Activated CD4-positive, CD25-positive, alpha-beta regulatory T cell treated with anti-CD3 and anti-CD28 coated beads, Interleukin-2, amount 50 U/mL, for 24 hours (primary cell): ENCODE data around the gene MSI2.
"Not testable (repeated sequence)": the region's sequence is repeated elsewhere in the genome, so short reads cannot be mapped to it uniquely, and the experiment has no call there.

Experiments used
- ATAC-seq, 2 donors: fragments of 150-1000 bp; cut with Tn5 transposase; one replicate each; pipeline ENCODE4 v1.10.0; 2021; ENCODE audit warnings: mild to moderate bottlenecking in 1 of 2, moderate library complexity in 1 of 2

Gene MSI2

DNA sequence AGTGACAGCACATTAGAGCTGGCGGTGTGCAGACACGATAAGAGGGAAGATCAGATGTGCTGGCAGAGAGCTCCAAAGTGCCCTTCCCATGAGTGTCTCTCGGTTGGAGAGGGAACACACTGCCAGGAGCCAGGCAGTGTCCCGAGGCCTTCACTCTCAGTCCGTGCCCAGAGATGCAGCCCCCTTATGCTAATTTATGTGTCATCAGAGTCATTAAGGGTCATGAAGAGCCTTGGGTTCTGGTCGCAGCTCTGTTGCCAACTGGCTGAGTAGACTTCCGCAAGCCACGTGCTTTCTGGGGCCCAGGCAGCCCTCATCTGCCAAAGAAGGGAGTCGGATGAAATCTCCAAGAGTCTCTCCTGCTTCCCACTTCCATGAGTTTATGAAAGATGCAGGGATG lies 232.5 kb downstream of the MSI2 start:
- no peak for ATAC-seq

DNA sequence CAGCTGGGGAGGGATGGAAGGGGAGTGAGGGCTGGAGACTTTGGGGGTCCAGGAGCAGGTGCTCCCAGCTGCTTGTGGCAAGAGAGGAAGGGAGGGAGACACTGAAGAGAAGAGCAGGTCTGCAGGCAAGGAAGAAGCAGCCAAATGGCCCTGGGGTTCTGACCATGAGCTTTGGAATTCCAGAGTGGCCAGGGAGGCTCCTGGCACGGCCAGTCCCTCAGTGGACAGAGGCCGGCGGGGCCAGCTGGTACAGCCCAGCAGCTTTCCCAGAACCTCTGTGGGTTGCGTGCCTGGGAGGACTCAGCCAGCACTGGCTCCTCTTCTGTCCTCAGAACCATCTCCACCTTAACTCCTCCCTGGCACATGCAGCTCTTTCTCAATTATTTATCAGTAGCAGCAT lies 233.0 kb downstream of the MSI2 start:
- no peak for ATAC-seq

DNA sequence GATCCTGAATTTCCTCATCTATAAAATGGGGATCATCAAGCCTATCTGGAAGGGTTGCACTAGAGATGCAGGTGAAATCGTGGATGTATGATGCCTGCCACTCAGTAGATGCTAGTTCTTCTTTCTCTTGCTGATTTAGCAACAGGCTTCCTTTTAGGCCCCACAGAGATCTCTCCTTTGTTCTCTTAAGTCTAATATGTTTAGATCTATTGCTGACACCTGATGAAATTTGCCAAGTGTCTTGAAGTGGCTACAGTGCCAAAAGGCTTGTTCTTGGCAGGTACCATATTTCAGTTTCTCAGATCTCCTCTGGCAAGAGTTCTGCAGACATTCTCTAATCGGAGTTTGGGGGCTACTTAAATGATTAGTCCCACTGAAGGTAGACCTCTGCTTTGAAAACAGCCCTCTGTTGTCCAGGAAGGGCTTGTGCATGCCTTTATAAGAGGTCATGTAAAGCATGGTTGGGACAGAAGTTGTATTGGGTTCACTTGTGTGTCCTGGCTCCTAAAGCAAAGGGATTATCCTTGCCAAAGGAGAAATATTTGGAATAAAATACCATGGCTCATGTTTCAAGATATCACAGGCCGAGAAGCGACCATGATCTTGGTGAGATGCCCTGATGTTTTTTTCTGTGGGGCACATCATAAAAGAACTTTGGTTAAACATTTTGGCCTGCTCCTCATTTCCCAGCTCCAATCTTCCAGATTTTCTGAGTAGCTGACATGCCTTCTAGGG lies 234.0 kb downstream of the MSI2 start:
- ATAC-seq = no peak

DNA sequence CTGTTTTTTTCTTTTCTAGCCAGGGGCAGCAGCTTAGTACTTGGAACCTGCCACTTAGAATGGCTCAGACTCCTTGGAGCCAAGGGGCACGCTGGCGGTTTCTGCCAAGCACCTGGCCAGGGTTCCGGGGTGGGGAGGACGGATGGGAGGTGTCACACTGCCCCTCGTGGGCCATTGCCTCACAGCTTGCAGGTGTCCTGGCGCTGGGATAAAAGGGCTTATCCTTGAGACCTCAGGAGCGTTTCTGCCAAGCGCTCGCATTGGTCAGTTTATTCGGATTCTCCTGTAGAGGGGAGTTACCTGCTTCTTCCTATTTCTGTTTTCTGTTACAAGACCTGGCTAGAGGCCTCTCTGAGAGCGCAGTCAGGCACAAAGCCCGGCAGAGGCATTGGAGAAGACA lies 234.6 kb downstream of the MSI2 start:
- no peak for ATAC-seq

DNA sequence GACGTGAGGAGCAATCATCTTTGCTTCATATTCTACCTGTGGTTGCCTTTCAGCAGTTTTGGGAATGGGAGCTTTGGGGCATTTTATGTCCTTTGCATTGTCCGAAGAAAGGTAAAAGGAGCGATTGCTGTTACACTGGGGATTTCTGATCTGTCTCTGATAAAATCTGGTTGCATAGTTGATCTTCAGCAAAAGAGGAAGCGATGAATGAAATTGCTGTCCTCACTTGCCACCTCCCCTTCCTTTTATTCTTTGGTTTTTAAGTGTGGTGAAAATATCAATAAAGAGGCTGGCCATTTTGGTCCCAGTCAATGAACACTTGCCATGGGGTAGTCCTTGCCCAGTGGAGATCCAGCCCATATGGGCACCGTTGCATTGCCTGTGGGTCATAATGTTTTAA lies 236.8 kb downstream of the MSI2 start:
- ATAC-seq = no peak

DNA sequence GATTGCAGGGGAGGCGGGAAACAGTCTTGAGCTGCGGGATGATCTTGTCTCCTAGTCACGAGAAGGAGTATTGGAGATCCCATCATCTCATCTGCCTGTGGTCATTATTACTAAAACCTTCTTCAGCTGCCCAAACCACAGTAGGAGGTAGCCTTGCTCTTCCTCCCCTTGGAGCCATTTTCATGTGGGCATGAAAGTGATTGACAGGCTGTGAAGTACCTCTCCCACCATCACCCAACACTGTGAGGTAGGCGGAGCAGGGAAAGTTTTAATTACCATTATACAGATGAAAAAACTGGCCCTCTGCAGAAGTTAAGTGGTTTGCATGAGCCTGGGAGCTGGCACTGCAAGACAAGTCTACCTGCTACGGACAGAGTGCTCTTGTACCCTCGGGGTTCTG lies 237.3 kb downstream of the MSI2 start:
- no peak for ATAC-seq

DNA sequence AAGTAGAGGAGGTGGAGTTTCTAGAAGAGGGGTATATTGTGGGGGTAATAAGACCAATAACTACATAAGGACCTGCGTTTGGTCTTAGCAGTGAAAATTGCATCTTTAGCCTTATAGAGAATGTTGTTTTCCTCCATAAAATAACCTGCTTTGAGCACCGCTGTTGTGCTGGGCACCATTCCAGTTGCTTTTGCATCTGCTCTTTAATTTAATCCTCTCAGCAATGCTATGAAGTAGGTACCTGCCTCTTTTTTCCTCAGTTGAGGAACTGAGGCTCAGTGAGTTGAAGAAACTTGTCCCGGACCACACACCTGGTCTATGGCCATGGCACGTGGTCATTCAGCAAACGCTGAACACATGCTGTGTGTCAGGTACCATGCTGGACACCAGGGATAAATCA lies 238.1 kb downstream of the MSI2 start:
- no peak for ATAC-seq

DNA sequence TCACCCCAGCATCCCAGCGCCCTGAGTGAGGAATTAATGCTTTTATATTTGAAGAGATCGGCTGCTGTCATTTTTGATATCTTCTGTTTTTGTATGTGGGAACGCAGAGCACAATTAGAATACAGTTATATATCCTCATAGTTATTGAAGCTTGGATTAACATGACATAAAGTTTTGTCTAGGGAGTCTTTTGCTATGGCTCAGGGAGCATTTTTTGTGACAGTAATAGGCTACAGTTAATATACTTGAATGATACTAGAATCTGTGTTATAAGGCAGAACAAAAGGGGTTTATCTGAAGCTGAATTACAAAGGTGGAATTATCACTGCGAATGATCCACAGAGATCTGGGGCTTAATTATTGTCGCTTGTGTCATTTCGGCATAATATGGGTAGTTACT lies 239.4 kb downstream of the MSI2 start:
- no peak for ATAC-seq

DNA sequence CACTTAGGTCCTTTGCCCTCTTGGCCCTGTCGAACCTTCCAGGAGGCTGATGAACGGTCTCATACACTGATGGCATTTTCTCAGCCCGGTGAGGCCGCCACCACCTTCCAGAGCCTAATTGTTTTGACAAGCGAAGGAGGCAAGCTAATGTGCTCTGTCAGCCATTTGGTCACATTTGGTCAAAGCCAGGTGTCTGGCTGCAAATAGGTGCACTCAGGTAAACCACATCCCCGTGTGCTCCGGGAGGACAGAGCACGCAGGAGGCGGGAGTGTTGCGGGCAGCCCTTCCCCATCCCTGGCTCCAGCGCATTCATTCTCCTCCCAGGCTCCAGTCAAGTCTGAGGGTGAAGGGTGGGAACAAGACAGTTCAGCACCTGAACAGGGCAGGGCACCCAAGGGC lies 240.1 kb downstream of the MSI2 start:
- no peak for ATAC-seq

DNA sequence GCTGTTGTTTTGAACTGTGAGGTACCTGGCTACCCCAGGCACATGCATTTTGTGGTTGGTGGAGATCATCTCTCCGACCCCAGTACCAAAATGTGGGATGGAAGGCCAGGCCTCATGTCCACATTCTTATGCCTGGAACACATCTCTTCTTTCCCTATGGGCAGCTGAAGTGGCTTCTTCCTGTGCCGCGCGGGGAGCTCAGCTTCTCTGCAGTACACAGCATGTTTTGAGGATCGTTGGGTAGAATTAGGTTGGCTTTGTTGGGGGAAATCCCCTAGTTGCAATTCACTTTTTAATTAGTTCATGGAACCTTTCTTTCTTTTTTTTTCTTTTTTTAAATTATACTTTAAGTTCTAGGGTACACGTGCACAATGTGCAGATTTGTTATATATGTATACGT lies 242.1 kb downstream of the MSI2 start:
- peak; percentile 31 to 41 for ATAC-seq

DNA sequence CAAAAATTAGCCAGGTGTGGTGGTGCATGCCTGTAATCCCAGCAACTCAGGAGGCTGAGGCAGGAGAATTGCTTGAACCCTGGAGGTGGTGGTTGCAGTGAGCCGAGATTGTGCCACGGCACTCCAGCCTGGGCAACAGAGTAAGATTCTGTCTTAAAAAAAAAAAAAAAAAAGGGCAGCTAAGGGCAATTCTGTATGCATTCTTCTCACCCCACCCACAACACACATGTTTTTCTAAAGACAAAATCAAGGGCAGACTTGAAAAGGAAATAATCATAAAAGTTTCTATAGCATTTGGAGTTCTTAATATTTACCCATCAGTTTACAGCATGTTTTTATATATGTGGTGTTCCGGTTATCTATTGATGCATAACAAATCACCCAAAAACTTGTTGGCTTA lies 242.9 kb downstream of the MSI2 start:
- not testable (repeated sequence) for ATAC-seq

DNA sequence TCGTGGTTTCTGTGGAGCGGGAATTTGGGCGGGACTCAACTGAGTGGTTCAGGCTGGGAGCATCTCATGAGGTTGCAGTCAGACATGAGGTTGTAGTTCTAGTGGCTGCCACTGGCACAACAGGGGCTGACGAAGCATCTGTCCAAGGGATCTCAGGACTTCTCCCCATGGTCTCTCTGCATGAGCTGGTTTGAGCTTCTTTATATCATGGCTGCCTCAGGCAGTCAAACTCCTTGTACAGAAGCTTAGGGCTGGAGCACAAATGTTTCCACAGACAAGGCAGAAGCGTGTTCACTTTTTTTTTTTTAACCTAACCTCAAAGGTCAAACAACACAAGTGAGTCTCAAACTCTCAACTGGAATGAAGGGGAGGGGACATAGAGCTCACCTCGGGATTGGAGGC lies 243.3 kb downstream of the MSI2 start:
- ATAC-seq = peak in 1 of 2 donors; percentile 51

DNA sequence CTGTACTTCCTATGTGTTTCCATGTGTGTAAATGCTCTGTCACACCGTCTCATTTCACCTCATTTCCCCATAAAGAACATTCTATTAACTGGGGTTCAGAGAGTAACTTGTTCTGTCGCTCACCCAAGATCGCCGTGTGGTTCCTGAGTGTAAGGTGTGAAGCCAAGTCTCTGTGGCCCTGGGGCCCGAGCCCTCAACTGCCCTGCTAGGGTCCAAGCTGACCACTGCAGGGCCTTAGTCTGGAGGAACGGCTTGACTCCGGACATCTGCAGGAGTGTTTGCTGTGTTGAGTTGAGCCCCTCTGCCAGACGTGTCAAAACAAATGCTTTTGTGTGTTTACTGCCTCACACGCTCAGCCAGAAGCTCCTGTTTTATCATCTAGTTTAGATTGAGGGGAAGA lies 244.7 kb downstream of the MSI2 start:
- no peak for ATAC-seq

DNA sequence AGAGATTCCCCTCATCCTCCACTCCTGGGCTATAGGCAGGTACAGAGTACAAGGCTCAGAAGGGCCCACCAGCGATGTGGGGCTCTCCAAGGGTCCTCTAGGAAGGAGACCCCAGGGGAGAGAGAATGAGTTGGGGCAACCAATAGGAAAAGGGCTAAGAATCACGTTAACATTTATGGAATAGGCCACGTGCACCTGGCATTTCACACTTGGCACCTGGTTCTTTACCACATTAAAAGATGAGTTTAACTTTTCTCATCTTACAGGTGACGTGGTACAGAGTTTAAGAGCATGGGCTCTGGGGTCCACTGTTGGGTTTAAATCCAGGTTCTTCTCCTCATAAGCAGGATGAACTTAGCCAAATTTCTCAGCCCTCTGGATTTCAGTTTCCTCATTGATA lies 245.7 kb downstream of the MSI2 start:
- ATAC-seq = no peak

DNA sequence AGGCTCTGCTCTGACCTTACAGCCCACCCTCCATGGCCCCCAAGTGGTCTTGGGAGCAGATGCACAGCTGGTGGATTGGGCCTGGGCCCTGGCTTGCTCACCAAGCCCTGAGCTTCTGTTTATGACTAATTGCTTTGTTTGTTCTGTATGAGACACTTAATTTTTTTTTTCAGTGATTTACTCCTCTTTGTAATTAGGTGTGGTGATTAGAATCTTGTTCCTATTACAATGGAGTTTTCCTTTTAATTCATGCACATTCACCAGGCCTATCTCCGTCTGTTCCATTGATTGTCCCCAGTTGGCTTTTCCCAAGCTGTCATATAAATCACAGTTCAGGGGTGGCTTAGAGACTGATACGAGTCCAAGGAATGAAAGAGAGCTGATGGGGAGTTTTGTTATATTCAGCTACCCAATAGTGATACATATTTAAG lies 246.5 kb downstream of the MSI2 start:
- ATAC-seq = no peak

DNA sequence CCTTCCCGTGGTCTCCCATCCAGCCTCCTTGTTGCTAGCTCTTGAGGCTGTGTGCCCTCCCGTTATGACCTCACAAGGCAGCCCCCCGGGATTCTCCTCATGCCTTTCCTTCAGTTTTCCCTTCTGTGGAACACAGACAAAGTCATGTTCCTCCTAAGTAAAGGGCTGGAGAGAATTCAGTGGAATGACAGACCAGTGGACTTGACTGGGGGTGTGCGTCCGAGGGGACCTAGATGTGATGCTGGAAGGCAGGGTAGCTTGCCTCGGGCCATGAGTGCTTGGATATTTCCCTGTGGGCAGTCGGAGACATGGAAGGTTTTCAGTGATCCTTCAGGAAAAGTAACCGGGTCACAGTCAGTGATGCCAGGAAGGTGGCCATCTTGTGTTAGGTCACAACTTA lies 247.9 kb downstream of the MSI2 start:
- no peak for ATAC-seq

DNA sequence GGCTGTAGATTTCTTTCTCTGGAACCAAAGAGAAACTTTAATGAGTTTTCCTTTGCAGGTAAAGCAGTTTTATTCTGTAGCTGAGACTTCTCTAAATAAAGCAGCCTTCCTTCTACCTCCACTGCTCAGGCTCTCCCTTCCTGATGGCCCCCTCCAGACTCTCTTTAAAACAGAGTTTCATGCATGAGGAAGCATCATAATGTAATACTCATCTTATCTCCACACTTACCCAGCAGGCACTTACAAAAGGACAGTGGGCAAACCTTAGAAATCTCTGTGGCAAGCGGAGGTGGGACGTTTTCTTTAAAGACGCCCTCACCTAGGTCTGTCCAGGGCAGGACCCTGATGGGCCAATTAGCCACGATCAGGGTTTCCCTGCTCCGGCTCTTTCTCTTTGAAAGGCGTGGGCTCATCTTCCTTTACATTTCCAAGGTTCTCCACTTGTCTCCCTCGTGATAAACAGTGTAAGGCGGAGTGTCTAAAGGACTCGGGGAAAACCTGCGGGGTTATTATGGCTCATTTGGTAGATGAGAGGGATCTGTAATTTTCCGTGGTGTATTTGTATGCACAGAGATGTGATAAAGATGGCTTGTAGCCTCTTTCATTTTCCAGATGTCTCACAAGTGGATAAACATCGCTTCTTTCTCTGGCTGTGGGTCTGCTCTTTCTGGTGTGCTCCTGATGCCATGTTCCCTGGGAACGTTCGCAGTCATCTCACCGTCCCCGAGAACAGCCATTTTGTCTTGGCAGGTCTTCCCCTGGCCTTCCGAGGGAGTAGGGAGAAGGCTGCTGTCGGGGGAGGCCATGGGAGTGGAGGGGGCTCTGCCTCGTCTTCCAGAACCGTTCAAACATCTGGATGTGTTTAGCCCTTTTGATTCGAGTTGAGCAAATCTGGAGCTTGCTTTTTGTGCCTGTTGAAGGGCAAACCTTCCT lies 249.8 kb downstream of the MSI2 start:
- no peak for ATAC-seq

DNA sequence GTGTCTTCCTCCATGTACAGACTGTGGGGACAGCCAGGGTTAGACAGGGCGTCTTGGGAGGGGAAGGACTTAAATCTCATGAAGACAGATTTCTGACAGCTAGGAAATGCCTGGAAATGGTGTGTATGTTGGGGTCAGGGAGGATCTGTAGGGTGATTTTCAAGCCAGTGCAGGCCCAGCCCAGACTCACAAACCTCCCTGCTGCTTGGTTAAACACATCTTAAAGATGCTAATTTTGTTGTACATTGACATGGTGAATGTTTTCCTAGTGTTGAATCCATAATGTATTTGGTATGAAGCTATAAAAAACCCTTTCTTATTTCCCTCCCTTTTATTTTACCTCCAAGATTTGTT lies 250.4 kb downstream of the MSI2 start:
- no peak for ATAC-seq

DNA sequence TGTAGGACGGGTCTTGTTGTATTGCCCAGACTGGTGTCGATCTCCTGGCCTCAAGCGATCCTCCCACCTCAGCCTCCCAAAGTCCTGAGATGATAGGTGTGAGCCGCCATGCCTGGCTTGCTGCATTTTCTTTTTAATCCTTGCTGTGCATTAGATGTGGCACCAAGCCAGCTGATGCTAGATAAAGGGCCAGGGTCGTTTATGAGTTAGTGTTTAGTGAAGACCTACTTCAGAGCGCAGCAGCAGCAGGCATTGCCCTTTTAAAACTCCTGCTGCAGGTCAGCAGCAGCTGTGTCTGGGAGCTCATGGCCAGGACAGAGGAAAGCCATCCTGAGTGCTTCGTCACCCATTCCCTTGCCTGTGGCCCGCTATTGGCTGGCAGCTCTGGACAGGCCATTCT lies 251.5 kb downstream of the MSI2 start:
- no peak for ATAC-seq

DNA sequence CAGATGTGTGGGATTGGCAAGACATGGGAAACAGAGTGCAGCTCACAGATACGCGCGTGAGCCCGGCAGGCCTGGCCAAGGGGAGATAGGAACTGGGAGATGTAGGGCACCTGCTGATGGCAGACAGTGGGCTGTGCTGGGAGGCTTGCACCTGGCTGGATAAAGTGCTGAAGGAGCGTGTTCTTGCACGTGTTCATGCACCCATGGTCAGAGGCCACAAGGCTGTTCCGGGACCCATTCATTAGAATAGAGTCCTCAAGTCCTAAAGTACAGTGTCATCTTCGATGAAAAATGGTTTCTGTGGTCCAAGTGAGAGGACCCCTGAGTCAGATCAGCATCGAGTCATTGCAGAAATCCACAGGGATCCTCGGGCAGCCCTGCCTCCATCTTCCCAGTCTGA lies 252.3 kb downstream of the MSI2 start:
- ATAC-seq = no peak

DNA sequence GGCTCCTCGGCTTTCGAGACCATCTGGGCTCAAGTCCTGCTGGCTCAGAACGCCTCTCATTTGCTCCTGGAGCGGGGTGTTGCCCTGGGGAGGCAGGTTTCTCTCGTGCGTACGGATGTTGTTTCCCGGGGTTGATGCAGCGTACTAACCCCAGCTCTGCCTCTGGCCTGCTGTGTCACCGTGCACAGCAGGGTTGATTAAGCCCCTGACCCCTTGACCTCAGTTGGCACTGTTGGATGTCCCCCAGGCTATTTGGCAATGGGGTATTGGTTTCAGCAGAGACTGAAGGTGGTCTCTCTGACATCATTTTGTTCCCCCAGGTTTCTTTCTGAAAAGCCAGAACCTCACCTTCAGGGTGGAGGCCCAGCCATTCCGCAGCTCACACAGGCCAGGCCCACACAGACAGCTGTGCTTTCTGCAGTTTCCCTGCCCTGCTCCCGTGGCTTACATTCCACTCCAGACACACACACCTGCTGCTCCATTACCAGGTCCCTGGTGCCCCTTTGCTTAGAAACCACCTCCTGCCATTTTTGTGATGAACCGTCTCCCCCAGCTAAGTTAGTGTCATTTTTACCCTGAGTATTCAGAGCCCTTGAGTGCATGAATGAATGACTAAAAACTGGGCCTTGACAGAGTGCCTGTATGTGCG lies 255.3 kb downstream of the MSI2 start:
- no peak for ATAC-seq

DNA sequence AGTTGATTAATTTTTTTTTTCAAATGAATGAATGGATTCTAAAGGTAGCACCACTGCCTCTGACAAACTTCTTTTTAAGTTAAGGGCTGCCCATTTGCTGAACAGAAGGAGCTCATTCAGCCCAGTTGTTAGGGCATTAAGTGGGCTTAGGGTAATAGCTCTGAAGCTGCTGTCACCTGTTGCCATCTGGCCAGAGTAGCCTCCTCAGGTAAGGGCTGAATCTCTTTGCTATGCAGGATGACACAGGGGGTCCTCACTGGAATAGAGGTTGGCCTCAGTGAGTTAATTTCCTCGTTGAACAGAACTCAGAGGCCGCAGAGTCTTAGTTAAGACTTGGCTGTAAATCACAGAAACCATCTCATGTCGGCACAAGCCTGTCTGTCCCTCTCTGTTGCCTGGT lies 255.9 kb downstream of the MSI2 start:
- no peak for ATAC-seq

DNA sequence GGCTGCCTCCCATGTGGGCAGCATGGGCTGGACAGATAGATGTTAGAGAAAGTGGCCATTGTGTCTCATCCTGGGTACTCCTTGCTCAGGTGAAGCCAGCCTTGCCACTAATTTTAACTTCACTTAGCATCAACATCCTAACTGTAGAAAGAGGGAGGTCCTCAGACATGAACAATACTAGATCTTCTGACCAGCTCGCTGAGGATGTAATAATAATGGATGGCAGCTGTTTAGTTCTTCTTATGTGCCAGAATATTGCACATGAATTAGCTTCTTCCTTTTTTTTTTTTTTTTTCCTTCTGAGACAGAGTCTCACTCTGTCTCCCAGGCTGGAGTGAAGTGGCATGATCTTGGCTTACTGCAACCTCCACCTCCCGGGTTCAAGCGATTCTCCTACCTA lies 256.4 kb downstream of the MSI2 start:
- no peak for ATAC-seq

DNA sequence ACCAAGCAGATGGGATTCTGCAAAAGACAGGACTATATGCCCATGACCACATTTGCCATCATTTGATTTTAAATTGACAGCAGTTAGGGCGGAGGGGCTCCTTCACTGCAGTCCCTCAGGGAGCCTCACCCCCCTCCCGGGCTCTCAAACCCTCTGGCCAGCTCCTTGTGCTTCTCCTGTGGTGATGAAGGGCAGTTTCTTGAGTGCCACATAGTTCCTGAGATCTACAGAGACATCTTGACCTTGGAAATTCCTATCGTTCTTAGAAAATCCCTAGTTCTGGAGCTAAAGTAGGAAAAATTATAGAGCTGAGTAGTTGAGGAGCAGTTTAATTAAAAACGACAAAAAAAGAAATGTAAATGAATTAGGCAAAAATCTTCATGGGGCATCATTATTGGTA lies 257.2 kb downstream of the MSI2 start:
- ATAC-seq = no peak
